ENCODE data around the gene KIF26B.

KIF26B gene

DNA sequence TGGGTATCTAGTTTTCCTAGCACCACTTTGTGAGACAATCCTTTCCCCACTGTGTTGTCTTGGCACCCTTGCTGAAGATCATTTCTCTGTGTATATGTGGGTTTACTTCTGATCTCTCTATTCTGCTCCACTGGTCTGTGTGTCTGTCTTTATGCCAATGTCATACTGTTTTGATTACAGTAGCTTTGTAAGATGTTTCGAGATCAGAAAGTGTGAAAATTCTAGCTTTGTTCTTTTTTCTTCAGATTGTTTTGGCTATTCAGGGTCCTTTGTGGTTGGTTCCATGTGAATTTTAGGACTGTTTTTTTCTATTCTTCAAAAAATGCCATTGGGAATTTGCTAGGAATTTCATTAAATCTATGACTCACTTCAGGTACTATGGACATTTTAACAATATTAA, 116.2 kb downstream of the KIF26B start:
- no peak for DNase-seq (ENCODE audit: low spot score)
- FAIRE-seq: no peak

DNA sequence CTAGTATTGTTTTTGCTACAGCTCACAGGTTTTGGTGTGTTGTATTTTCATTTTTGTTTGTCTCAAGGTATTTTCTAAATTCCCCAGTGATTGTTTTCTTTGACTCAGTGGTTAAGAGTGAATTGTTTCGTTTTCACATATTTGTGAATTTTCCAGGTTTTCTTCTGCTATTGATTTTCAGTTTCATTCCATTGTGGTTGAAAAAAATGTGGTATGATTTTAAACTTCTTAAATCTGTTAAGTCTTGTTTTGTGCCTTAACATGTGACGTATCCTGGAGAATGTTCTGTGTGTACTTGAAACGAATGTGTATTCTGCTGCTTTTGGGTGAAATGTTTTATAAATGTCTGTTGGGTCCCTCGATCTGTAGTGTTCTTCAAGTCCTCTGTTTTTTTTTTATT, 117.9 kb downstream of the KIF26B start:
- no peak for FAIRE-seq
- no peak for DNase-seq (ENCODE audit: low spot score)

DNA sequence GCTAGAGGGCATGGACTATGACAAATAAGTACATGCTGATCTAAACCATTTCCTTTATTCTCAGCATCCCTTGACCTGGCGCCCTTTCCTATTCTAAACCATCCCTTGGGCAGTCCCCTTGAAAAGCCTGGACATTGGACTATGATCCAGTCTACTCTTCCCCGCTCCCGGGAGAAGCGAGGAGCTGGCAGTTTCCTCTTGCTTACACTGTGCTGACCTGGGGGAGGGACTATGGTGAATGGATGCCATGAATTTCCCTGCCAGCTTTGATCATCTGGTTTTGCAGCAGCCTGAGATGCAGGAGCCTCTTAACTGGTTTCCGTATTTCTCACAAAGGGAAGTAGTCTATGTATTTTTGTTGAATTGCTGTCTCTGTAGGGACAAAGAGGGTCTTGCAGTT, 121.7 kb downstream of the KIF26B start:
- DNase-seq (ENCODE audit: low spot score): no peak
- no peak for FAIRE-seq

DNA sequence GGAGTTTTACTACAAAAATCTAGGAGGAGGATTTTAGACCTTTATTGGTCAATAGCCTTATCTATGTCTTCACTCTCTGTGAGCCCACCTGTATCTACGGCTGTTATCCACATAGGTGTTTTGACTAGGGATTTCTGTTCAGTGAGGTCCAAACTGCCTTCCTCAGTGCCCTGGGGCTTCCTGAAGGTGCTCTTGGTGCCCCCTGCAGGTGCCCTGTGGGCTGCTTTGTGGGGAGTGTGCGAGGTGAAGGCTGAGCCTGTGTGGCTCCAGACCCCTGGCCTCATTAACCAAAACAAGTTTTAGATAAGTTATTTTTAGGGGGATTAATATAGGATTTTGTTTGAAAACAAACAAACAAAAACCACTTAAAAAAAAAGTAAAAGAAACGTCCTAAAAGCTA, 122.5 kb downstream of the KIF26B start:
- no peak for FAIRE-seq

DNA sequence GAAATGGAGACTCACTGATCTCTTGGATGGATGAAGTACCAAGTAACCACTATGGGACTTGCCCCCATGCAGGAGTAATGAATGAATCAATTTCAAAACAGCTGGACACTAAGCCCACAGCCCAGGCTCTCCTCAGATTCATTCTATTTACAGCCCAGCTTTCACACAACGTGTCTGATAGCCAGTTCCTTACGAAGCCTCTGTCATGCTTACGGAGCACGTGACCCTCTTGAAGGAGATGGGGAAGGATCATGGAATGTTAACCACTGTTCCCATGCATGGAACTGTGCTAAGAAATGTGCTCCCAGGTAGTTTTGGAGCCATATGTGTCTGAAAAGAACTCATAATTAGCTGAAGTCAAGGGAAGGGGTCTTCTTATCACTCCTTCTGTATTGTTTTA, 124.1 kb downstream of the KIF26B start:
- peak; percentile 17 for DNase-seq (ENCODE audit: low spot score)
- no peak for FAIRE-seq

More for the DNA sequence above, 122.5 kb downstream of the KIF26B start:
- DNase-seq (ENCODE audit: low spot score): no peak

DNA sequence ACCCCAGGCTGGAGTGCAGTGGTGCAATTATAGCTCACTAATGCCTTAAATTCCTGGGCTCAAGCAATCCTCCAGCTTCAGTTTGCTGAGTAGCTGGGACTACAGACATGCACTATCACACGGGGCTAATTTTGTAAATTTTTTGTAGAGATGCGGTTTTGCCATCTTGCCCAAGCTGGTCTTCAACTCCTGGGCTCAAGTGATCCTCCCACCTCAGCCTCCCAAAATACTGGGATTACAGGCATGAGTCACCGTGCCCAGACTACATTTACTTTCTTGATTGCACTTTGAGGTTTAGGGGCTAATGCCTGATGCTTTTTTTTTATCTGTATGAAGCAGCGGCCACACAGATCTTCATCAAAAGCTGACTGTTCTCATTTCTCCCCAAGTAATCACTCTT, 124.6 kb downstream of the KIF26B start:
- DNase-seq (ENCODE audit: low spot score) (peak; percentile 31), FAIRE-seq (no peak)

DNA sequence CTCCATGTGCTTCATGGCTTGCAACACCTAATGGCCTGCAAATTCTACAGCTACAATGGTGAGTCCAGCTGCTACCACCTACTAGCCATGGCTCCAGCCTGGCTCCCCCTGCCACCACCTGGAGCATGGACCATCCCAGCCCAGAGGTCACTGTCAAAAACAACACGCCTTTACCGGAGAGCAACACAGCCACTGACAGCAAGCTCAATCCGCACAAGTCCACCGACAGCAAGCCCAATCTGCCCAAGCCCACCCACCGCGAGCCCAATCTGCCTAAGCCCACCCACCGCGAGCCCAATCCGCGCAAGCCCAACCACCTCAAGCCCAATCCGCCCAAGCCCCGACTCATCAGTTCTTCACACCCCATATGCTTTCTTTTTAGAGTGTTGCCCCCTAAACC, 128.2 kb downstream of the KIF26B start:
- FAIRE-seq: no peak
- no peak for DNase-seq (ENCODE audit: low spot score)

DNA sequence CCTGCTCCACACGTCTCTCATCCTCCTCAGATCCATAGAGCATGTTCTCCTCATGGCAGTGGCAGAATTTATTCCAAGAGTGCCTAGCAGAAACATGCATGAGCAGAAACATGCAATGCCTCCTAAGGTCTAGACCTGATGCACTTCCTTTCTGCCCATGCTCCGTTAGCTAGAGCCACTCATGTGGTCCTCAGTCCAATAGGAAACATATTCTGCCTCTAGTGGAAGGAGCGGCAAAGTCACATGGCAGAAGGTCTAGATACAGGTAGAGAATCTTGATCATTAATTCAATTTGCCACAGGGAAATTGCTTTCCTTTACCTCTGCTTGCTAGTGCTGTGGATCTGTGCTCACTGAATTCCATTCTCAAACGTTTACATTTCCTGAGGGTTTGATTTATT, 130.4 kb downstream of the KIF26B start:
- no peak for DNase-seq (ENCODE audit: low spot score)
- FAIRE-seq: no peak

DNA sequence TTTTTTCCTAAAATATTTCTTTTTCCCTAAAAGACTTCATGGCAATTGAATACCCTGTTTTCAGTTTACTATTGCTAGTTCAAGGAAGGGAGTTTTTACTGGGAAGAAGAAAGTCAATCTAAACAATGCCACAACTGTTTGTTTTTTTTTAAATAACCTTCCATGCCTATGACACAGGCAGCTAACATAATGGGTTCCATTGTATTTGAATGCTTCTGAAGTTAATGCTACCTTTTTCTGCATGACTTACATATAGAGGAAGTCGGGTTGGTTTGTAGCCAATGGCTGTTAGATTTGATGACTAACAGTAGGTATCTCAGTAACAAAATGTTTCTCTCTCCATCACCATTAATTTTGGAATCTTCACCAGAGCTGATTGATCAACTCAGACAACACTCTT, 134.0 kb downstream of the KIF26B start:
- FAIRE-seq: no peak
- DNase-seq (ENCODE audit: low spot score): peak; percentile 27

DNA sequence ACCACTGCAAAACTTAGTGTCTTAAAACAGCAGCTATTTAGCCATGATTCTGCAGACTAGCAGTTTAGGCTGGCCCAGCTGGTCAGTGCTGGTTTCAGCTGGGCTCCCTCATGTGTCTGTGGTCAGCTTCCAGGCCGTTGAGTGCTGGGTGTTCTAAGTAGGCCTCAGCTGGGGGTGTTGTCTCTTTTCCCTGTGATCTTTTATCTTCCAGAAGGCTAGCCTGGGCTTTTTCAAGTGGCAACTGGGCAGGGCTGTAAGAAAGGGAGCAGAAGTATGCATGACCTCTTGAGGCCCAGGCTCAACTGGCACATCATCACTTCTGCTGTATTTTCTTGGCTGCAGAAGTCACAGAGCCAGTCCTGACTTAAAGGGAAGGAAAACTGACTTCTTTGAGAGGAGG, 136.1 kb downstream of the KIF26B start:
- no peak for DNase-seq (ENCODE audit: low spot score)

DNA sequence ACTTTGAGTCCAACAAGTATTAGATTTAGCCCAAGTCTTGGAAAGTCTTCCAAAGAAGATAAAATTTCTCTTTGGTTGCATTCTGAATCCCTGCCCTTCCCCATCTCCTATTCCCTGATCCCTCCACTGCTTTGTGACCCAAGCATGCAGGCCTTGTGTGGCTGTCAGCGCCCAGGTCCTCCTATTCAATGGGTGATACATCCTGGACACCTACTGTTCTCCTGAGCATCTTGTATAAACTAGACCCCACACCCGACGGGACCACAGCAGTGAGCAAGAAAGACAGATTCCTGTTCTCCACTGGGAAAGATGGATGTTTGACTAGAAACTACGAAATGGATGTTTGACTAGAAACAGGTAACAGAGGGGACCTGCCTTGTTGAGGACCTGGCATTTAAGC, 136.6 kb downstream of the KIF26B start:
- FAIRE-seq (no peak), DNase-seq (ENCODE audit: low spot score) (no peak)

More for the DNA sequence above, 136.1 kb downstream of the KIF26B start:
- no peak for FAIRE-seq

DNA sequence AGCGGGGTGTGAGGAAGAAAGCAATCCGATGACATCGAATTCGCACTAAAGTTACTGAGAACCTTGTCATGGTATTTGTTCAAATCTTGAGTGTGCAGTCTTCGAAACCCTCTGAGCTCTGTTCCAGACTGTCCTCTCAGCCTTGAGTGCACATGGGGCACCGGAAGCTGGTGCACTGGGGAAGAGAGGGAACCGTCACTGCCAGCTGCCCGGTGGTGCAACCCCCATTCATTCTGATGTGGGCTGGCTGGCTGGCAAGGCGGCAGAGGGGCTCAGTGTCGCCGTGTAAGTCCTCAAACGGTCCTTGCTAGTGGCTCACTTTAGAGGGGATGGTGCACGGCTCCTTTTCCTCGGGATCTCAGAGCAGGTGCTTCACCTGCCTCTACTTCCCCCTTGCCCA, 137.4 kb downstream of the KIF26B start:
- no peak for FAIRE-seq
- no peak for DNase-seq (ENCODE audit: low spot score)

DNA sequence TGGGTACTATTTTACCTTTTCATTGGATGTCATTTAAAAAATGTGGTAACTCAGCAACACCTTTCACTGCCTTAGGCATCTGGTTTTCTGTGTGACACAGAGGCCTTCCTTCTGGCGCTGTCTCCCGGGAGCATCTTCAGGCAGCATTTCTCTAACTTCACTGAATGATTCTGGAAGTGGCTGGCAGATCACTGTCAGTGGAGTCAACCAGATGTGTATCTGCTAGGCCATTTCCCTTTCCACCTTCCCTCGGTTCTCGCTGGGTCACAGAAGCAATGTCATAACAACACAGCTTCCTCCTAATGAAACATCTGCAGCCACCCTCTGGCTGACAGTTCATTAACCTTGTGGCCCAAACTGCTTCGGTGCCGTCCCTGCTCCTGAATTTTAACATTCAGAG, 137.8 kb downstream of the KIF26B start:
- no peak for FAIRE-seq
- DNase-seq (ENCODE audit: low spot score): no peak

DNA sequence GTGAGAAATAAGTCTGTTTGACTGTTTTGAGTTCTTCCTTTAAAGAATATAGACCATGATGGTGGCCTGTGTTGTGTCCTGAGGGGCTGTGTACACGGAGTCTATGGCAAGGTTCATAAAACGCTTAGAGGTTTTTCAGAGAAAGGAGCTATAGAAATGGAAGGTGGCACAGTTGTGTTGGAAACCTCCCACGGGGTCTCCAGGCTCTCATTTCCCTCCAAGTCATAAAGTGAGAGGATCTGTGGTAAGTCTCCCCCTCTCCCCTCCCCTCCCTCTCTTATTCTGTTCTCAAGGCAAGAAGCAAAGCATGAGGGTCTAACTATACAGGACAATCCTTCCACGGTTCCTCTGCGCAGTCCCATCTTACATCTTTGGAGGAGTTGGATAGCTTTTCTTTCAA, 139.2 kb downstream of the KIF26B start:
- DNase-seq (ENCODE audit: low spot score) (no peak), FAIRE-seq (no peak)

DNA sequence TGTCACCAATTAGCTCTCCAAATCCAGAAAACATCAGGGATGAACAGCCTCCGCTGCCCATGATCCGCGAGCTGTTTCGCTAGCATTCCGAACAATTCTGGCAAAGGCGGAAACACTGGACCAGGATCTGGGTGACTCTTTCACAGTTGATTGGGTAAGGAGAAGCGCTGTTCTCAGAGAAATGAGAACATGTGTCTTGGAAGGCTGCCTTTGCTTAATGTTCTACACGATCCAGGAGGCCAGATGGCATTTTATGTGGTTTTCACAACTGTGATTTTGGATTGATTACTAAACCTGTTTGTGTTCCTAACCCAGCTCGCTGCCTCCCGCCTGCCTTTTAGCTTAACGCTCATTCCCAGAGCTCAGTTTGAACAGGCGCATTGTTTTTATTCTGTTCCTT, 144.0 kb downstream of the KIF26B start:
- no peak for DNase-seq (ENCODE audit: low spot score)
- FAIRE-seq: no peak

DNA sequence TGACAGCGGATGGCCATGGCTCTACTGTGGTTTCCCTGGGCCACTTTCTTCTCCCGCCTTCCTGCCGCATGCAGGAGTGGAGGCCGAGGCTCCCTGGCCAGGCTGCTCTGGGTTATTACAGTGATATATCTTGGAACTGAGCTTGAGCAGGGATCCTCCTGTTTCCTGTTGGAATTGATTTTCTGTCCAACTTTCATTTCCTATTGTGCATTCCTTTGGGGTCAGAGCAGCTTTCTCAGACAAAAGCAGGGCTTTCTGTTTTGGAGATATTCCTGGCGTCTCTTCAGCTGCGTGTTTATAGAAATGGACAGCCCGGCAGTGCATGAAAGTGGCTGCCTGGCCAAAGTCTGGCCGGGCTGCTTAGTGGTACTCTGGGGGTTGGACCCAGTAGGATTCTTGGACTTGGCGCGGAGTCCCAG, 146.4 kb downstream of the KIF26B start:
- no peak for DNase-seq (ENCODE audit: low spot score)
- no peak for FAIRE-seq

DNA sequence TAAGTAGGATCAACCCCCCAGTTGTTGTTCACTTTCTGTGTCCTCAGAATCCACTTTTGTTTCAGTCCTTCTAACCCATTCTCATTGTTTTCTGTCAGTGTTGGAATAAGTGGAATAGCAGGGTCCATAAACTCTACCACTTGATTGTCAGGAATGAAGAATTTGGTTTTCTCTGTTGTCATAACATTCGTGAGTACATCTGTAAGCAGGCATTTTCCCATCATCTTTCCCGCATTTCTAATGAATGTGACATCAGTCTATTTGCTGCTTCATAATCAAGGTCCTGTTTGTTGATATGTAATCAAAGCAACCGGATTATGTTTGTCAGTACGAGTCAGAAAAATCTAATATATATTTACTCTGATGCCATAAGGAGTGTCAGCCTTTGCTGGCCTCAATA, 147.1 kb downstream of the KIF26B start:
- FAIRE-seq: no peak
- DNase-seq (ENCODE audit: low spot score): no peak

DNA sequence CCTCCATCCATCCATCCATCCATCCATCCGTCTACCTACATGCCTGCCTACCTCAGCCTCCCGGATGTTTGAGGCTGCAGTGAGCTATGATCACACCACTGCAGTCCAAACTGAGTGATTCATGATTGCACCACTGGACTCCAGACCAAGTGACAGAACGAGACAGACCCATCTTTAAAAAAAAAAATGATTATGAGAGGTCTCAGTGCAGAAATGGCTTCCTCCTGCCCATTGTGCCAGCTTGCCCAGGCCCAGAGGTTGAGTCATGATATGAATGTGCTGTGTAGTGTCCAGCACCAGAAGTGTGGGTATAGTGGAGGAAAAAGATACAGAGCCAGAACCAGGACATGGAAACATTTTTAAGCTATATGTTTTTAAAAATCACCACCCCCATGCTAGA, 149.9 kb downstream of the KIF26B start:
- FAIRE-seq (no peak), DNase-seq (ENCODE audit: low spot score) (no peak)

DNA sequence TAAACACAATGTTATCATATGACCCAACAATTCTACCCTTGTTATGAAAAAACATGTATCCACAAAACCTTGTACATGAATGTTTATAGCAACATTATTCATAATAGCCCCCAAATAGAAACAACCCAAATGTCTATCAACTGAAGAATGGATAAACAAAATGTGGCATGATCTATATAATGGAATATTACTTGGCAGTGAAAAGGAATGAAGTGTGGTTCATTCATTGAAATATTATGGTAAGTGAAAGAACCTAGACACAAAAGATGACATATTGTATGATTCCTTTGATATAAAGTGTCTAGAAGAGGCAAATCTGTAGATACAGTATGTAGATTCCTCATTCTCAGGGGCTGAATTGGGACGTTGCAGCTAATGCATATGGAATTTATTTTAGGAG, 151.2 kb downstream of the KIF26B start:
- no peak for FAIRE-seq

DNA sequence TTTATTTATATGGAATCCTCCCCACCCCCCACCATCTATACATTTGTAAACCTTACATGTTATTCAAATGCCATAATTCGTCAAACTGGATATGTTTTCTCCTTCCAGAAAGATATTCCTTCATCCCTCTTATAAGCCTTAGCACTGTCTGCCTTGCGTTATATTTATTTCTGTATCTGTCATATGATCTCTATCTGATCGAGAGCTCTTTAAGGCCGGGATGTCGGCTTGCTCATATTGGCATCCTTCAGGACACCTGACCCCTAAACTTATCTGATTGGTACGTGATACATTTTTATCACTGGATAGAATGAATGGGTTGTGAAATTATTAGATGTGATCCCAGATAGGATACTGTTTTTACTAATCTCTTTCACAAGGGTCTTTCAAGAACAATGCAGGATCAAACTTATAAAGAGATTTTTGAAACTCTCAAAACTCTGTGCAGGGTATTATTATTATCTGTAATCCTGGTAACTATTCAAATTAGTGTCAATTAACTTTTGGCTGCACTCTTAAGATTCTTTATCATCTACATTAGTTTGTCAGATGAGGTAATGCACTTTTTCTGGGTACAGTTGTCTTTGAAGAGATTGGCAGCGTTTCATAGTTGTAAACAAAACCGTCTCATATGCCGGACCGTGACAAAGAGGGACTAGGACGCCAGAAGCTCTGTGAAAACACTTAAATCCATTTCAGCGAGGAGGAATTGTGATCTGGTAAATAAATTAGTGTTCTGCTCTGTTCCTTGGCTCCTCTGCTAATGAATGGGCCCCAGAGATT, 152.0 kb downstream of the KIF26B start:
- no peak for FAIRE-seq
- DNase-seq (ENCODE audit: low spot score): no peak

More for the DNA sequence above, 151.2 kb downstream of the KIF26B start:
- DNase-seq (ENCODE audit: low spot score): no peak

DNA sequence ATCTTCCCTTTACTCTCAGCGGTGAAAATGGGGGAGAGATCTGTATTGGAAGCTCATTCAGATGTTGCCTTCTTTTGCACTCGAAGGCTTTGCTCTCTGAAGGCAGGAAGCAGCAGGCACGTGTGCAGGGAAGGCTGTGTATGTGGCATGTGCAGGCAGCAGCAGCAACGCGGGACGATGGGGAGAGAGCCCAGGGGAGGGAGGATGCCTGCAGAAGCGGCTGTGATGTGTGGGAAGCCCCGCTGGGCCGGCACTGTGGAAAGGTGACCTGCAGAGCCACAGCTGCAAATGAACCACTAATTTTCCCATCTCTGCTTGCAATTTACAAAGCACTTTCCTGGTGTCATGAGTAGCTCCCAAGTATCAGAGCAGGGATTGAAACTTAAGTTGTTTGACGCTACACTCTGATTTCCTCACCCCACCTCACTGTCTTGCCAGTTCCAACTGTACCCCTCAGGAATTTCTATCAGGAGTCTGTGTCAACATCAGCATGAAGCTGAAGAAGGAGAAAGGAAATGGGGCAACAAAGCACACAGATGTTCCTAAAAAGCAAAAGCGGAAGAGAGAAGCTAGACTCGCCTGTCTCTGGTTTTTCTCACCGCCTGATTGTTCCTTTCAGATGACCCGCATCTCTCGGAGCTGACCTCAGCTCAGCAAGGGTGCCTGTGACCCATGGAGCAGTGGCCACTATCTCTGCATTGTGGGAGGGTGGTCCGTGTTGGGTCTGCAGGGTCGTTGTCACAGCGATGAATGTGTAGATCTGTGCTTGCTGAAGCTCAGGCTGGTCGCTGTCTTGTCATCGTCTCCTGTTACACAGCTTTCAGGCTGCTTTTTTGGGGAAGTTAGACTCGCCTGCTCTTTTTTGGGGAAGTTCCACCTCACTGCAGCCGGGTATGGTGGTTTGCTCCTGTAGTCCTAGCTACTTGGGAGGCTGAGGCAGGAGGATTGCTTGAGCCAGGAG, 156.1 kb downstream of the KIF26B start:
- FAIRE-seq (no peak), DNase-seq (ENCODE audit: low spot score) (no peak)

DNA sequence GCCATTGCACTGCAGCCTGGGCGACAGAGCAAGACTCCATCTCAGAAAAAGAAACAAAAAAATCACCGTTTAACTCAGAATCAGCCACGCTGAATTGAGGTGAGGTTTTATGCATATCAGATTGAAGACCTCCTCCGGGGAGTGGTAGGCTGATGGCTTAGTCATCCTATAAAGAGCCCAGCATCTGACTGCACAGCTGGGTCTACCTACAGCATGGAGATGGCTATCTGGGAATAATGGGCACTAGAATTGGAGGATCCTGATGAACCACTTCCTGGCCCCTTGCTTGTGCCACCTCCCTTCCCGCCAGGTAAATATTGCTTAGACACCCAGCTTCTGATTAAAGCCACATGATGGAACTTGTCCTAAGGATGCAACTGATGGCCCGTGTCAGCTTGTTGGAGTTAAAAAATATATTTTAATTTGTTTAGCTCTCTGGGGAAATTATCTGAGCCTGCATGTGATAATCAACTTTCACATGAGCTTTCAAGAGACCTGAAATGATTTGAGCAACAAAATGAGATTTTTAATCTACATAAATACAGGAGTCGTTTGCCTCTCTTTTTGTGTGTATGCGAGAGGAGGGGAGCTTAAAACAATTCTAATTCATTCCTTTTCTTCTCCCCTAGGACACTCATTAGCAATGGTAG, 157.2 kb downstream of the KIF26B start:
- DNase-seq (ENCODE audit: low spot score) (no peak), FAIRE-seq (no peak)

Data from urothelium cell line (cell line).